Astrocyte (in vitro differentiated cells and primary cell): ENCODE measurements around the gene NEUROG1.

Experiments used
- EZH2 ChIP-seq: IDR thresholded peaks from 2 replicates; pipeline ENCODE4 v1.6.1; 2012; ENCODE audit warnings: mild to moderate bottlenecking, low read length, inconsistent platforms; ENCODE audit not compliant: insufficient read depth
- TF ChIP-seq, protein P1 (sequence below): IDR thresholded peaks from 2 replicates; pipeline ENCODE4 v1.5.1; 2011; ENCODE audit warnings: low read depth, mild to moderate bottlenecking, inconsistent platforms, low read length, moderate library complexity; ENCODE audit not compliant: insufficient read depth

DNA sequence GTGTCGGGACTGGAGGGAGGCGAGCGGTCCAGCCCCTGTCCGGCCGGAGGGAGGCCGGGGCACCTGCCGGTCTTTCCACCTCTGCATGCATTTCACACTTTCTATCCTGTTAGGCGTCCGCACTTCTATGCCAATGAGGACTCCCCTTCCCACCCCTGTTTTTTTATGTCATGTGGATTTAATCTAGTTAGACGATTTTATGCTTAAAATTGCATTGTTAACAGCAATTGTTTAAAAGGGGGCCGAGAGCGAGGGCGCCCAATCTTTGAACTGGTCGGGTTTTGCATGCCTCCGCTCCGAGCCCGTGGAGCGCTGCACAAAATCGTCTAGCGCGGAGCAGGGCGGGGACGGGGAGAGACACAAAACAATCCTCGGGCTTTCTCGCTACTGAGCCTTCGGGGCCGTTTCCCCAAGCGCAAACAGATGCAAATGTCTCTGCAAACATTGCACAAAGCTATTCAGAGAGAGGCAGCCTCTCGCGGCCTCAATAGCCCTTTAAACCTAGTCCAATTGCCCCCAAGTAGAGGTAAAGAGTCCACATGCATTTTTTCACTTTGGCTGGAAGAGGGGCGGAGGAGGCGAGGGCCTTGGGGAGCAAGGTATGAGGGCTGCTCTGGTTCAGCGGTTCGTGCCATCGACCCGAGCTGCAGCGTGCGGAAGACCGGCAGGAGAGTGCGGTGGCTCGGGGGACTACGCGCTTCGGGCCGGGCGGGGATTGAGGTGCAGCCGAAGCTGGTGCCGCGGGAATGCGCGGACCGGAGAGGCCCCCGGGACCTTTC lies 46.1 kb downstream of the NEUROG1 start:
- TF ChIP-seq EZH2: peak; percentile 57
- TF ChIP-seq, protein P1, sequence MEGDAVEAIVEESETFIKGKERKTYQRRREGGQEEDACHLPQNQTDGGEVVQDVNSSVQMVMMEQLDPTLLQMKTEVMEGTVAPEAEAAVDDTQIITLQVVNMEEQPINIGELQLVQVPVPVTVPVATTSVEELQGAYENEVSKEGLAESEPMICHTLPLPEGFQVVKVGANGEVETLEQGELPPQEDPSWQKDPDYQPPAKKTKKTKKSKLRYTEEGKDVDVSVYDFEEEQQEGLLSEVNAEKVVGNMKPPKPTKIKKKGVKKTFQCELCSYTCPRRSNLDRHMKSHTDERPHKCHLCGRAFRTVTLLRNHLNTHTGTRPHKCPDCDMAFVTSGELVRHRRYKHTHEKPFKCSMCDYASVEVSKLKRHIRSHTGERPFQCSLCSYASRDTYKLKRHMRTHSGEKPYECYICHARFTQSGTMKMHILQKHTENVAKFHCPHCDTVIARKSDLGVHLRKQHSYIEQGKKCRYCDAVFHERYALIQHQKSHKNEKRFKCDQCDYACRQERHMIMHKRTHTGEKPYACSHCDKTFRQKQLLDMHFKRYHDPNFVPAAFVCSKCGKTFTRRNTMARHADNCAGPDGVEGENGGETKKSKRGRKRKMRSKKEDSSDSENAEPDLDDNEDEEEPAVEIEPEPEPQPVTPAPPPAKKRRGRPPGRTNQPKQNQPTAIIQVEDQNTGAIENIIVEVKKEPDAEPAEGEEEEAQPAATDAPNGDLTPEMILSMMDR: no peak
